Panc1 (cell line): ENCODE results near the gene WDR90.
"Not testable (repeated sequence)": the region's sequence is repeated elsewhere in the genome, so short reads cannot be mapped to it uniquely, and the experiment has no call there.

Source experiments
- SIN3A ChIP-seq: IDR thresholded peaks from 2 replicates; pipeline ENCODE4 v1.6.1; 2012; ENCODE audit warnings: low read depth, mild to moderate bottlenecking, low read length, moderate library complexity, borderline replicate concordance; ENCODE audit not compliant: insufficient read depth
- TF ChIP-seq, protein P1 (sequence below): fragments of 450-650 bp; IDR thresholded peaks from 2 replicates; pipeline ENCODE4 v1.5.1; 2017; ENCODE audit warnings: mild to moderate bottlenecking

DNA sequence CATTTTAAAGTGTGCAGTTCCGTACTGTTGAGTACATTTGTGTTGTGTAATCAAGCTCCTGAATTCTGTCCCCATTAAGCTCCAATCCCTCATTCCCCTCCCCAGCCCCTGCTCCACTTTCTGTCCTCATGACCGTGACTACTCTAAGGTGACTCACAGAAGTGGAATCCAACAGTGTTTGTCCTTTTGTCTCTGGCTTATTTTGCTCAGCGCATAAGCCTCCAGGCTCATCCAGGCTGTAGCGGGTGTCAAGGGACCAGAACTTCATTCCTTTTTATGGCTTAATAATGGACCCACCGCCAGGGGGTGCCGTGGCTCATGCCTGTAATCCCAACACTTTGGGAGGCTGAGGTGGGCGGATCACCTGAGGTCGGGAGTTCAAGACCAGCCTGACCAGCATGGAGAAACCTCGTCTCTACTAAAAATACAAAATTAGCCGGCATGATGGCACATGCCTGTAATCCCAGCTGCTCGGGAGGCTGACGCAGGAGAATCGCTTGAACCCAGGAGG, 63.6 kb downstream of the WDR90 start:
- not testable (repeated sequence) for TF ChIP-seq SIN3A
- TF ChIP-seq, protein P1, sequence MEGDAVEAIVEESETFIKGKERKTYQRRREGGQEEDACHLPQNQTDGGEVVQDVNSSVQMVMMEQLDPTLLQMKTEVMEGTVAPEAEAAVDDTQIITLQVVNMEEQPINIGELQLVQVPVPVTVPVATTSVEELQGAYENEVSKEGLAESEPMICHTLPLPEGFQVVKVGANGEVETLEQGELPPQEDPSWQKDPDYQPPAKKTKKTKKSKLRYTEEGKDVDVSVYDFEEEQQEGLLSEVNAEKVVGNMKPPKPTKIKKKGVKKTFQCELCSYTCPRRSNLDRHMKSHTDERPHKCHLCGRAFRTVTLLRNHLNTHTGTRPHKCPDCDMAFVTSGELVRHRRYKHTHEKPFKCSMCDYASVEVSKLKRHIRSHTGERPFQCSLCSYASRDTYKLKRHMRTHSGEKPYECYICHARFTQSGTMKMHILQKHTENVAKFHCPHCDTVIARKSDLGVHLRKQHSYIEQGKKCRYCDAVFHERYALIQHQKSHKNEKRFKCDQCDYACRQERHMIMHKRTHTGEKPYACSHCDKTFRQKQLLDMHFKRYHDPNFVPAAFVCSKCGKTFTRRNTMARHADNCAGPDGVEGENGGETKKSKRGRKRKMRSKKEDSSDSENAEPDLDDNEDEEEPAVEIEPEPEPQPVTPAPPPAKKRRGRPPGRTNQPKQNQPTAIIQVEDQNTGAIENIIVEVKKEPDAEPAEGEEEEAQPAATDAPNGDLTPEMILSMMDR, result peak; percentile 89
